Neuronal stem cell (in vitro differentiated cells): ENCODE measurements around the gene TMED8.

Source experiments
- DNase-seq: peaks from one replicate; pipeline ENCODE4 v3.0.0-alpha.2; 2013; ENCODE audit warnings: low spot score
- H2AFZ ChIP-seq: one replicate; pipeline ENCODE4 v1.6.1; 2013; ENCODE audit warnings: mild to moderate bottlenecking, low read length, inconsistent platforms
- H2AK5ac ChIP-seq: 2 replicates; pipeline ENCODE4 v1.6.1; 2013; ENCODE audit warnings: low read depth, mild to moderate bottlenecking, inconsistent platforms, low read length, moderate library complexity, mixed read lengths
- H2BK120ac ChIP-seq: 2 replicates; pipeline ENCODE4 v1.6.1; 2013; ENCODE audit warnings: low read depth, mild to moderate bottlenecking, inconsistent platforms, low read length, moderate library complexity, mixed read lengths
- H2BK12ac ChIP-seq: one replicate; pipeline ENCODE4 v1.6.1; 2013; ENCODE audit warnings: low read length, inconsistent platforms
- H2BK15ac ChIP-seq: 2 replicates; pipeline ENCODE4 v1.6.1; 2013; ENCODE audit warnings: mild to moderate bottlenecking, low read length, inconsistent platforms, mixed read lengths
- H2BK5ac ChIP-seq: one replicate; pipeline ENCODE4 v1.6.1; 2013; ENCODE audit warnings: inconsistent platforms, mild to moderate bottlenecking, low read length, moderate library complexity
- H3K14ac ChIP-seq: one replicate; pipeline ENCODE4 v1.6.1; 2013; ENCODE audit warnings: low read length, inconsistent platforms
- H3K18ac ChIP-seq: 2 replicates; pipeline ENCODE4 v1.6.1; 2013; ENCODE audit warnings: low read length, inconsistent platforms
- H3K23ac ChIP-seq: 2 replicates; pipeline ENCODE4 v1.6.1; 2013; ENCODE audit warnings: low read depth, mild to moderate bottlenecking, mixed read lengths, low read length, inconsistent platforms; ENCODE audit not compliant: poor library complexity
- H3K27ac ChIP-seq: replicated peaks from 3 replicates; pipeline ENCODE4 v1.5.1; 2013; ENCODE audit warnings: low read length, inconsistent platforms
- H3K27me3 ChIP-seq, 3 experiments: 2 replicates each; pipeline ENCODE4 v1.6.1; 2013; ENCODE audit warnings: low read length in 3 of 3, mild to moderate bottlenecking in 2 of 3, inconsistent platforms in 1 of 3, low read depth in 1 of 3, mixed read lengths in 1 of 3, moderate library complexity in 1 of 3; ENCODE audit not compliant: control insufficient read depth in 3 of 3, insufficient read depth in 3 of 3
- H3K36me3 ChIP-seq, 2 donors: replicated peaks in 1 of 2; 2 replicates each; pipeline ENCODE4 v1.6.1; 2013; ENCODE audit warnings: low read length in 2 of 2; ENCODE audit not compliant: control insufficient read depth in 2 of 2, insufficient read depth in 2 of 2
- H3K4ac ChIP-seq: 2 replicates; pipeline ENCODE4 v1.6.1; 2013; ENCODE audit warnings: inconsistent platforms, mild to moderate bottlenecking, low read length, moderate library complexity
- H3K4me1 ChIP-seq, 2 donors: 1 replicate in 1 of 2; 2 replicates in 1 of 2; pipeline ENCODE4 v1.6.1; 2013; ENCODE audit warnings: low read length in 2 of 2, low read depth in 1 of 2; ENCODE audit not compliant: control insufficient read depth in 2 of 2, insufficient read depth in 1 of 2
- H3K4me2 ChIP-seq: one replicate; pipeline ENCODE4 v1.6.1; 2013; ENCODE audit warnings: mild to moderate bottlenecking, low read length, inconsistent platforms; ENCODE audit not compliant: insufficient read depth, poor library complexity, severe bottlenecking
- H3K4me3 ChIP-seq, 2 donors: 2 replicates each; pipeline ENCODE4 v1.5.1; 2013; ENCODE audit warnings: low read length in 2 of 2, mild to moderate bottlenecking in 2 of 2, inconsistent platforms in 1 of 2, moderate library complexity in 1 of 2
- H3K79me1 ChIP-seq: one replicate; pipeline ENCODE4 v1.6.1; 2013; ENCODE audit warnings: low read depth, mild to moderate bottlenecking, inconsistent platforms, low read length, moderate library complexity
- H3K9ac ChIP-seq: one replicate; pipeline ENCODE4 v1.6.1; 2013; ENCODE audit warnings: mild to moderate bottlenecking, low read depth, low read length, inconsistent platforms; ENCODE audit not compliant: poor library complexity
- H3K9me3 ChIP-seq, 2 donors: replicated peaks in 1 of 2; 2 replicates each; pipeline versions ENCODE3 to v1.6.1; 2013; ENCODE audit warnings: low read length in 2 of 2, mild to moderate bottlenecking in 2 of 2, inconsistent platforms in 1 of 2, low read depth in 1 of 2, mixed read lengths in 1 of 2, moderate library complexity in 1 of 2; ENCODE audit not compliant: control insufficient read depth in 2 of 2, insufficient read depth in 1 of 2
- H4K8ac ChIP-seq: one replicate; pipeline ENCODE4 v1.6.1; 2013; ENCODE audit warnings: low read depth, mild to moderate bottlenecking, inconsistent platforms, low read length, moderate library complexity
- H4K91ac ChIP-seq: one replicate; pipeline ENCODE4 v1.6.1; 2013; ENCODE audit warnings: low read length, low read depth, mild to moderate bottlenecking, inconsistent platforms; ENCODE audit not compliant: poor library complexity
- WGBS, 2 donors: extraction: QIAGEN DNeasy Blood & Tissue Kit; methylation state at CpG; one replicate each; pipeline ENCODE4 v1.1.7; 2013; ENCODE audit warnings: missing lambda C conversion rate in 2 of 2, mixed read lengths in 1 of 2; ENCODE audit not compliant: insufficient read length in 2 of 2, insufficient replicate concordance in 1 of 2; ENCODE audit errors: extremely low coverage in 2 of 2; 5-methylcytosine and 5-hydroxymethylcytosine counted together

TMED8 gene

GRCh38 chr14:77344377-77344996 lies 32.4 kb downstream of the TMED8 start:
- Histone ChIP-seq H3K4ac (no peak overlapping the region), H2BK5ac (no peak overlapping the region), H3K36me3 (peaks cover 8 to 65% of the 10 kb centered on the region in 2 donors), H4K91ac (no peak overlapping the region), H2BK15ac (no peak overlapping the region), H3K27me3 (no peaks in the 10 kb centered on the region), H2AFZ (no peak overlapping the region), H4K8ac (no peak overlapping the region), H3K27ac (no peak overlapping the region), H2BK12ac (no peak overlapping the region), H3K18ac (no peak overlapping the region), H3K9ac (no peak overlapping the region), H3K9me3 (no peaks in the 10 kb centered on the region), H3K4me2 (no peak overlapping the region), H3K79me1 (no peaks in the 10 kb centered on the region), H3K4me3 (no peak overlapping the region), H3K23ac (no peak overlapping the region), H3K14ac (no peak overlapping the region), H2BK120ac (no peak overlapping the region), H3K4me1 (peaks cover 0 to 1% of the 10 kb centered on the region in 2 donors), H2AK5ac (no peak overlapping the region)
- no CpG with 5 or more reads among the region's 3 CpGs for WGBS, 2 donors
- no peak for DNase-seq

GRCh38 chr14:77343662-77344061 lies 33.2 kb downstream of the TMED8 start:
- no peaks in the 10 kb centered on the region for H3K9me3 ChIP-seq
- peaks cover 0 to 1% of the 10 kb centered on the region in 2 donors for H3K4me1 ChIP-seq
- H3K27ac ChIP-seq, result no peak overlapping the region
- no peaks in the 10 kb centered on the region for H3K27me3 ChIP-seq
- no peak overlapping the region for H2BK120ac ChIP-seq
- no peak overlapping the region for H3K4me3 ChIP-seq
- H3K23ac ChIP-seq, result no peak overlapping the region
- no peak overlapping the region for H3K14ac ChIP-seq
- DNase-seq, result no peak
- peaks cover 8 to 68% of the 10 kb centered on the region in 2 donors for H3K36me3 ChIP-seq
- no peak overlapping the region for H4K91ac ChIP-seq
- H2BK12ac ChIP-seq, result no peak overlapping the region
- H3K4ac ChIP-seq, result no peak overlapping the region
- H3K9ac ChIP-seq, result no peak overlapping the region
- no CpG with 5 or more reads among the region's 2 CpGs for WGBS, 2 donors
- no peak overlapping the region for H3K4me2 ChIP-seq
- no peak overlapping the region for H2BK15ac ChIP-seq
- no peaks in the 10 kb centered on the region for H3K79me1 ChIP-seq
- H2AK5ac ChIP-seq, result no peak overlapping the region
- H4K8ac ChIP-seq, result no peak overlapping the region
- H2AFZ ChIP-seq, result no peak overlapping the region
- H3K18ac ChIP-seq, result no peak overlapping the region
- H2BK5ac ChIP-seq, result no peak overlapping the region

GRCh38 chr14:77342726-77343397 lies 34.0 kb downstream of the TMED8 start:
- no peak overlapping the region for H3K27ac ChIP-seq
- no peak overlapping the region for H3K23ac ChIP-seq
- H4K91ac ChIP-seq, result no peak overlapping the region
- no peak overlapping the region for H3K14ac ChIP-seq
- H3K4me2 ChIP-seq, result no peak overlapping the region
- no peak overlapping the region for H3K18ac ChIP-seq
- H3K4ac ChIP-seq, result no peak overlapping the region
- no peak overlapping the region for H2BK5ac ChIP-seq
- no peak overlapping the region for H3K9ac ChIP-seq
- H3K9me3 ChIP-seq, result no peaks in the 10 kb centered on the region
- no peak overlapping the region for H4K8ac ChIP-seq
- H3K79me1 ChIP-seq, result no peaks in the 10 kb centered on the region
- DNase-seq, result no peak
- peaks cover 0 to 1% of the 10 kb centered on the region in 2 donors for H3K4me1 ChIP-seq
- H3K36me3 ChIP-seq, result peaks cover 8 to 68% of the 10 kb centered on the region in 2 donors
- H2BK120ac ChIP-seq, result no peak overlapping the region
- H2AFZ ChIP-seq, result no peak overlapping the region
- WGBS, 2 donors, result no CpG with 5 or more reads among the region's 10 CpGs
- H2BK15ac ChIP-seq, result no peak overlapping the region
- no peaks in the 10 kb centered on the region for H3K27me3 ChIP-seq
- H3K4me3 ChIP-seq, result no peak overlapping the region
- no peak overlapping the region for H2AK5ac ChIP-seq
- H2BK12ac ChIP-seq, result no peak overlapping the region

GRCh38 chr14:77340389-77340788 lies 36.5 kb downstream of the TMED8 start:
- Histone ChIP-seq H2BK5ac (no peak overlapping the region), H3K9ac (no peak overlapping the region), H3K14ac (no peak overlapping the region), H4K8ac (no peak overlapping the region), H3K27me3 (no peaks in the 10 kb centered on the region), H2BK120ac (no peak overlapping the region), H2BK12ac (no peak overlapping the region), H3K4me3 (no peak overlapping the region), H3K18ac (no peak overlapping the region), H2BK15ac (no peak overlapping the region), H3K79me1 (no peaks in the 10 kb centered on the region), H3K4ac (no peak overlapping the region), H2AK5ac (no peak overlapping the region), H2AFZ (no peak overlapping the region), H3K4me2 (no peak overlapping the region), H3K23ac (no peak overlapping the region), H3K27ac (no peak overlapping the region), H3K9me3 (no peaks in the 10 kb centered on the region), H3K36me3 (peaks cover 8 to 64% of the 10 kb centered on the region in 2 donors), H3K4me1 (peaks cover 0 to 1% of the 10 kb centered on the region in 2 donors), H4K91ac (no peak overlapping the region)
- no peak for DNase-seq
- no CpG with 5 or more reads among the region's 4 CpGs for WGBS, 2 donors
